ENCODE results near the gene OR2F1.
"Not testable (repeated sequence)": the region's sequence is repeated elsewhere in the genome, so short reads cannot be mapped to it uniquely, and the experiment has no call there.

OR2F1 gene

GRCh38 chr7:144010821-144011220 is 56.2 kb downstream of the OR2F1 start:
- not testable (repeated sequence) for DNase-seq

DNA sequence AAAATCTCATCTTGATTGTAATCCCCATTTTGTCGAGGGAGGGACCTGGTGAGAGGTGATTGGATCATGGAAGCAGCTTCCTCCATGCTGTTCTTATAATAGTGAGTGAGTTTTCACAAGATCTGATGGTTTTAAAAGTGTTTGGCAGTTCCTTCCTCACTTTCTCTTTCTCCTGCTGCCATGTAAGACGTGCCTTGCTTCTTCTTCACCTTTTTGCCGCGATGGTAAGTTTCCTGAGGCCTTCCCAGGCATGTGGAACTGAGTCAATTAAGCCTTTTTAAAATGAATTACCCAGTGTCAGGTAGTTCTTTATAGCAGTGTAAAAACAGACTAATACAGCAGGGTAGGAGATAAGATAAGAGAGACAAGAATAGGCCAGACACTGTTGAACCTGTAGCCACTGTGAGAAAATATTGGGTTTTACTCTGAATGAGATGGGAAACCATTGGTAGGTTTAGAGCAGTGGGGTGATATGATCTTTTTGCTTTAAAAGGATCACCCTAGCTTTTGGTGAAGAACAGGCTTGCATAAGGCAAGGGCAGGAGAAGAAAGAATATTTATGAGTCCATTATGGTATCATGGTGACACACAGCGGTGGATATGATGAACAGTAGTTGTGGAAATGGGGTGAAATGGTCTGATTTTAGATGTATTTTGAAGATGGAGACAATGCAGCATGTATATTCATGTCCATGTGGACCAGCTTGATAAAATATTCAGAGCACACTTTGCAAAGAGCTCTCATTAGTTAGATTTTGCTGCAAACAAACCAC is 57.0 kb downstream of the OR2F1 start:
- DNase-seq, result no peak

Data from CD4-positive, alpha-beta T cell treated with Interleukin-15 for 1 hour (primary cell).